ENCODE data around the gene PFKP.

DNA sequence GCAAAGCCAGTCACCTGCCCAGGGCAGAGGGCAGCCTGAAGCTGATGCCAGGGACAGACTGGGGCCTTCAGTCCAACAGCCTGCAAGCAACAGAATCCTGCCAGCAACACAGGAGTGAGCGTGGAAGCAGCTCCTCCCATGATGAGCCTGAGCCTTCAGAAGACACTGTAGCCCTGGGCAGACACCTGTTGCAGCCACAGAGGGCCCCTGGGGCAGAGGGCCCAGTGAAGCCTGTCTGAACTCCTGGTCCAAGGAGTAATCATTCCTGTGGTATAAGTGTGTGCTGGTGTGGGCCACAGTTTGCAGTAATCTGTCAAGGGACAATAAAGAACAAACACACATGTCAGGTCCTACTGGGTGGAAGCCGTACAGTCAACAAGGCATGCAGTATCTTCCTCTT is 2.9 kb upstream of the PFKP start:
- TF ChIP-seq CTCF (IDR thresholded peaks at IDR 0.05; ENCODE audit: poor library complexity), result no peak
- TF ChIP-seq EZH2phosphoT487 (IDR thresholded peaks at IDR 0.05; ENCODE audit: low read depth, severe bottlenecking, unreplicated experiment), result no peak
